ENCODE results near the gene SPDYE17.
"Not testable (repeated sequence)": the region's sequence is repeated elsewhere in the genome, so short reads cannot be mapped to it uniquely, and the experiment has no call there.

SPDYE17 gene

GRCh38 chr7:77032261-77032660 is at the start of gene SPDYE17:
Gene SPDYE17 (minus strand): TSS chr7:77032361. CDS start chr7:77030570, 1,791 bp downstream.
- not testable (repeated sequence) for DNase-seq

GRCh38 chr7:77080236-77080635 is 48.1 kb upstream of the SPDYE17 start:
- DNase-seq, result not testable (repeated sequence)

- not testable (repeated sequence) for DNase-seq
Measured at GRCh38 chr7:77079624-77080023, 47.5 kb upstream of the SPDYE17 start.

- not testable (repeated sequence) for DNase-seq
Measured at GRCh38 chr7:77079112-77079511, 47.0 kb upstream of the SPDYE17 start.

GRCh38 chr7:77077060-77077459 is 44.9 kb upstream of the SPDYE17 start:
- not testable (repeated sequence) for DNase-seq

- DNase-seq, result not testable (repeated sequence)
Measured at GRCh38 chr7:77074786-77075396, 42.7 kb upstream of the SPDYE17 start.

GRCh38 chr7:77071108-77071507 is 38.9 kb upstream of the SPDYE17 start:
- not testable (repeated sequence) for DNase-seq

GRCh38 chr7:77065869-77066268 is 33.7 kb upstream of the SPDYE17 start:
- not testable (repeated sequence) for DNase-seq

- not testable (repeated sequence) for DNase-seq
Measured at GRCh38 chr7:77063732-77064131, 31.6 kb upstream of the SPDYE17 start.

GRCh38 chr7:77062557-77062956 is 30.4 kb upstream of the SPDYE17 start, which contains the start of gene SPDYE18:
Gene SPDYE18 (minus strand): TSS chr7:77062558. CDS start chr7:77060512, 2,046 bp downstream.
- not testable (repeated sequence) for DNase-seq

- DNase-seq, result not testable (repeated sequence)
Measured at GRCh38 chr7:77026349-77026748, 5.8 kb downstream of the SPDYE17 start.

GRCh38 chr7:77010074-77010680 is 22.0 kb downstream of the SPDYE17 start:
- DNase-seq, result not testable (repeated sequence)

GRCh38 chr7:77008000-77008399 is 24.2 kb downstream of the SPDYE17 start:
- not testable (repeated sequence) for DNase-seq

- not testable (repeated sequence) for DNase-seq
Measured at GRCh38 chr7:77006127-77007110, 25.7 kb downstream of the SPDYE17 start.

- not testable (repeated sequence) for DNase-seq
Measured at GRCh38 chr7:77005461-77006057, 26.6 kb downstream of the SPDYE17 start.

GRCh38 chr7:77004151-77004550 is 28.0 kb downstream of the SPDYE17 start:
- DNase-seq, result not testable (repeated sequence)

- DNase-seq, result not testable (repeated sequence)
Measured at GRCh38 chr7:77003241-77003640, 28.9 kb downstream of the SPDYE17 start.

GRCh38 chr7:77002678-77003233 is 29.4 kb downstream of the SPDYE17 start:
- not testable (repeated sequence) for DNase-seq

GRCh38 chr7:77002104-77002503 is 30.1 kb downstream of the SPDYE17 start:
- DNase-seq, result not testable (repeated sequence)

- not testable (repeated sequence) for DNase-seq
Measured at GRCh38 chr7:76999474-77000107, 32.6 kb downstream of the SPDYE17 start.

GRCh38 chr7:76998764-76999450 is 33.3 kb downstream of the SPDYE17 start:
- not testable (repeated sequence) for DNase-seq

Measured in GF-D8 (cell line).